ENCODE data around the gene FILIP1L.
"Not testable (repeated sequence)": the region's sequence is repeated elsewhere in the genome, so short reads cannot be mapped to it uniquely, and the experiment has no call there.

Gene FILIP1L

GRCh38 chr3:100073714-100074307 lies 40.5 kb downstream of the FILIP1L start:
- no peak for DNase-seq

GRCh38 chr3:100073049-100073713 lies 41.1 kb downstream of the FILIP1L start:
- no peak for DNase-seq

- no peak for DNase-seq
Measured at GRCh38 chr3:100072326-100073048, 41.8 kb downstream of the FILIP1L start.

- no peak for DNase-seq
Measured at GRCh38 chr3:100069472-100069871, 44.8 kb downstream of the FILIP1L start.

GRCh38 chr3:100068826-100069225 lies 45.5 kb downstream of the FILIP1L start:
- peak; percentile 52 for DNase-seq

- DNase-seq: no peak
Measured at GRCh38 chr3:100067589-100067988, 46.7 kb downstream of the FILIP1L start.

GRCh38 chr3:100063929-100064461 lies 50.3 kb downstream of the FILIP1L start:
- no peak for DNase-seq

GRCh38 chr3:100062665-100063064 lies 51.6 kb downstream of the FILIP1L start:
- no peak for DNase-seq

GRCh38 chr3:100060685-100061484 lies 53.4 kb downstream of the FILIP1L start:
- DNase-seq: no peak

GRCh38 chr3:100059472-100059871 lies 54.8 kb downstream of the FILIP1L start:
- no peak for DNase-seq

GRCh38 chr3:100057716-100058575 lies 56.4 kb downstream of the FILIP1L start:
- no peak for DNase-seq

- no peak for DNase-seq
Measured at GRCh38 chr3:100053951-100054620, 60.2 kb downstream of the FILIP1L start.

- DNase-seq: not testable (repeated sequence)
Measured at GRCh38 chr3:100051513-100051912, 62.8 kb downstream of the FILIP1L start.

- no peak for DNase-seq
Measured at GRCh38 chr3:100048248-100048647, 66.1 kb downstream of the FILIP1L start.

GRCh38 chr3:100047455-100048141 lies 66.7 kb downstream of the FILIP1L start:
- DNase-seq: no peak

GRCh38 chr3:100046986-100047385 lies 67.3 kb downstream of the FILIP1L start:
- no peak for DNase-seq

GRCh38 chr3:100045696-100046095 lies 68.6 kb downstream of the FILIP1L start:
- peak; percentile 17 for DNase-seq

GRCh38 chr3:100044369-100044768 lies 69.9 kb downstream of the FILIP1L start:
- no peak for DNase-seq

- no peak for DNase-seq
Measured at GRCh38 chr3:100043271-100043670, 71.0 kb downstream of the FILIP1L start.
